Gastroesophageal sphincter (tissue), 4 donors: ENCODE measurements around the gene VCP. TPM values are rescaled to one million over a fixed set of nuclear protein-coding genes. Genes with fewer than 3 reads are reported as not detected.

Source experiments
- ATAC-seq: fragments of 150-250 bp; one replicate; pipeline ENCODE4 v1.9.1; 2016; ENCODE audit warnings: mild to moderate bottlenecking, moderate library complexity
- H3K27ac ChIP-seq, 4 donors: fragments of 200-600 bp; sonication (generic) in 3 of 4; 1 replicate in 3 of 4; 2 replicates in 1 of 4; pipeline ENCODE4 v1.5.1; 2016 to 2019
- H3K27me3 ChIP-seq: fragments of 200-600 bp; sonication (generic); one replicate; pipeline ENCODE4 v1.5.1; 2019
- H3K36me3 ChIP-seq, 2 donors: fragments of 200-600 bp; sonication (generic); one replicate each; pipeline ENCODE4 v1.5.1; 2019; ENCODE audit warnings: control low read depth in 1 of 2
- H3K4me1 ChIP-seq, 3 donors: fragments of 200-600 bp; sonication (generic); 1 replicate in 2 of 3; 2 replicates in 1 of 3; pipeline ENCODE4 v1.5.1; 2016 to 2019; ENCODE audit warnings: control low read depth in 2 of 3
- H3K4me3 ChIP-seq, 2 donors: fragments of 200-600 bp; sonication (generic); one replicate each; pipeline ENCODE4 v1.5.1; 2019; ENCODE audit warnings: mild to moderate bottlenecking in 1 of 2, moderate library complexity in 1 of 2
- H3K9me3 ChIP-seq, 3 donors: fragments of 200-600 bp; sonication (generic); one replicate each; pipeline ENCODE4 v1.5.1; 2017 to 2019; ENCODE audit warnings: control low read depth in 2 of 3
- EP300 ChIP-seq: sonication (generic); formaldehyde crosslinking; IDR thresholded peaks from one replicate; pipeline ENCODE4 v1.6.1; 2017; ENCODE audit warnings: antibody characterized with exemption, mild to moderate bottlenecking
- POLR2A ChIP-seq, 2 donors: fragments of 450-650 bp; IDR thresholded peaks; one replicate each; pipeline ENCODE4 v1.6.1; 2017; ENCODE audit warnings: antibody characterized with exemption in 2 of 2, mild to moderate bottlenecking in 2 of 2, moderate library complexity in 1 of 2
- POLR2AphosphoS5 ChIP-seq: sonication (generic); formaldehyde crosslinking; IDR thresholded peaks from one replicate; pipeline ENCODE4 v1.6.1; 2017; ENCODE audit warnings: antibody characterized with exemption
- WGBS, 2 donors: methylation state at CpG; one replicate each; pipeline ENCODE4 v1.1.5; 2018; ENCODE audit warnings: low coverage in 1 of 2; 5-methylcytosine and 5-hydroxymethylcytosine counted together
- total RNA-seq, 4 donors: library from RNA; depleted of rRNA; stranded (reverse); fragments of >200 nt; gene quantifications; one replicate each; pipeline ENCODE4 v1.1.0, GENCODE V29; 2016
- TF ChIP-seq, protein P1 (sequence below), 4 experiments: fragments of 200-600 bp in 2 of 4; fragments of 450-650 bp in 2 of 4; sonication (generic) in 1 of 4; IDR thresholded peaks; one replicate each; pipeline ENCODE4 v1.5.1; 2017 to 2019; ENCODE audit warnings: antibody characterized with exemption in 4 of 4, mild to moderate bottlenecking in 2 of 4, moderate library complexity in 2 of 4

The VCP gene
- 100 to 1,000 TPM; 136 to 200 (median 175) TPM for total RNA-seq

- Histone ChIP-seq H3K4me3 (peak within 1 kb of the TSS; percentile 76 to 94), H3K4me1 (peaks cover 4 to 41% (median 27%) of the 10 kb centered on the region in 3 donors), H3K9me3 (no peaks in the 10 kb centered on the region), H3K36me3 (peaks cover 0 to 27% of the 10 kb centered on the region in 2 donors), H3K27me3 (no peaks in the 10 kb centered on the region), H3K27ac (peak within 1 kb of the TSS; percentile 96 to 100 (median 100))
- TF ChIP-seq, protein P1, sequence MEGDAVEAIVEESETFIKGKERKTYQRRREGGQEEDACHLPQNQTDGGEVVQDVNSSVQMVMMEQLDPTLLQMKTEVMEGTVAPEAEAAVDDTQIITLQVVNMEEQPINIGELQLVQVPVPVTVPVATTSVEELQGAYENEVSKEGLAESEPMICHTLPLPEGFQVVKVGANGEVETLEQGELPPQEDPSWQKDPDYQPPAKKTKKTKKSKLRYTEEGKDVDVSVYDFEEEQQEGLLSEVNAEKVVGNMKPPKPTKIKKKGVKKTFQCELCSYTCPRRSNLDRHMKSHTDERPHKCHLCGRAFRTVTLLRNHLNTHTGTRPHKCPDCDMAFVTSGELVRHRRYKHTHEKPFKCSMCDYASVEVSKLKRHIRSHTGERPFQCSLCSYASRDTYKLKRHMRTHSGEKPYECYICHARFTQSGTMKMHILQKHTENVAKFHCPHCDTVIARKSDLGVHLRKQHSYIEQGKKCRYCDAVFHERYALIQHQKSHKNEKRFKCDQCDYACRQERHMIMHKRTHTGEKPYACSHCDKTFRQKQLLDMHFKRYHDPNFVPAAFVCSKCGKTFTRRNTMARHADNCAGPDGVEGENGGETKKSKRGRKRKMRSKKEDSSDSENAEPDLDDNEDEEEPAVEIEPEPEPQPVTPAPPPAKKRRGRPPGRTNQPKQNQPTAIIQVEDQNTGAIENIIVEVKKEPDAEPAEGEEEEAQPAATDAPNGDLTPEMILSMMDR (IDR thresholded peaks at IDR 0.05) = no peak
- no peak for TF ChIP-seq EP300
- peak; percentile 90 to 94 for TF ChIP-seq POLR2A (IDR thresholded peaks at IDR 0.05)
- peak; percentile 97 for TF ChIP-seq POLR2AphosphoS5
- WGBS, 2 donors = 12 to 23% methylated on average over 5 to 9 of the region's 54 CpGs
- ATAC-seq = peak; percentile 97
These were observed at the start of gene VCP for GRCh38 chr9:35072461-35073278. Gene VCP, minus strand, starts transcription at chr9:35072625. Its CDS starts 272 bp downstream, at chr9:35072353.

DNA sequence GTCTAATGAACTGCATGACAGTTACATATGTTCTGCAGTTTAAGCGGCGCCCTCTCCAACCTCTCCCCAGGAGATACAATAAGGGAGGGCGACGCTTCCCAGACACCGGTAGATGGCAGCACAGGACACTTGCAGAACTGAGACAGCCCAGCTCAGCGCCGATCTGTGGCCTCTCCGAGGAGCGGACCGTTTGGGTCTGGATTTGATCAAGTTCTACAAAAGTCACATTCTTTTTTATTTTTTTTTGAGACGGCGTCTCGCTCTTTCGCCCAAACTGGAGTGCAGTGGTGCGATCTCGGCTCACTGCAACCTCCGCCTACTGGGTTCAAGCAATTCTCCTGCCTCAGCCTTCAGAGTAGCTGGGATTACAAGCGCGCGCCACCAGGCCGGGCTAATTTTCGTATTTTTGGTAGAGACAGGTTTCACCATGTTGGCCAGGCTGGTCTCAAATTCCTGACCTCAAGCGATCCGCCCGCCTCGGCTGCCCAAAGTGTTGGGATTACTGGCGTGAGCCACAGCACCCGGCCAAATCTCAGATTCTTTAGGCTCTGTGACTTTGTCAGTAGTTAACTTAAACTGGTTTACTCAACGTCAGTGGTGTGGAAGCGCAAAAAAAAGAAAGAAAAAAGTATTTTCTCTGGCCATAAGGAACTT lies 44.6 kb upstream of the VCP start:
- 12 to 18% methylated on average over 9 to 30 of the region's 30 CpGs for WGBS, 2 donors
- TF ChIP-seq EP300 (no peak), POLR2A (IDR thresholded peaks at IDR 0.05) (no peak), POLR2AphosphoS5 (peak; percentile 49)
- TF ChIP-seq, protein P1 (IDR thresholded peaks at IDR 0.05) = peak in 3 of 4 experiments; percentile 88 to 95 (median 90)

GRCh38 chr9:35116539-35116897 lies 44.1 kb upstream of the VCP start:
- WGBS, 2 donors = 0% methylated on average over 6 to 7 of the region's 12 CpGs
- H3K4me3 ChIP-seq = peak overlapping the region; percentile 43 to 64
- H3K27me3 ChIP-seq = no peaks in the 10 kb centered on the region
- H3K27ac ChIP-seq = peak overlapping the region; percentile 55 to 96 (median 91)
- H3K9me3 ChIP-seq = no peaks in the 10 kb centered on the region
- H3K4me1 ChIP-seq = peaks cover 10 to 56% (median 30%) of the 10 kb centered on the region in 3 donors
- H3K36me3 ChIP-seq = no peaks in the 10 kb centered on the region
- no peak for ATAC-seq
- TF ChIP-seq POLR2AphosphoS5 = no peak
- no peak for TF ChIP-seq EP300
- no peak for TF ChIP-seq POLR2A (IDR thresholded peaks at IDR 0.05)
- TF ChIP-seq, protein P1 (IDR thresholded peaks at IDR 0.05) = no peak

More for the DNA sequence above, 44.6 kb upstream of the VCP start:
- H3K36me3 ChIP-seq = no peaks in the 10 kb centered on the region
- ATAC-seq = peak; percentile 74
- no peaks in the 10 kb centered on the region for H3K9me3 ChIP-seq
- H3K27me3 ChIP-seq = no peaks in the 10 kb centered on the region
- peaks cover 10 to 51% (median 27%) of the 10 kb centered on the region in 3 donors for H3K4me1 ChIP-seq
- H3K27ac ChIP-seq = peak overlapping the region; percentile 41 to 96 (median 91)
- H3K4me3 ChIP-seq = peak overlapping the region in 1 of 2 donors; percentile 64

DNA sequence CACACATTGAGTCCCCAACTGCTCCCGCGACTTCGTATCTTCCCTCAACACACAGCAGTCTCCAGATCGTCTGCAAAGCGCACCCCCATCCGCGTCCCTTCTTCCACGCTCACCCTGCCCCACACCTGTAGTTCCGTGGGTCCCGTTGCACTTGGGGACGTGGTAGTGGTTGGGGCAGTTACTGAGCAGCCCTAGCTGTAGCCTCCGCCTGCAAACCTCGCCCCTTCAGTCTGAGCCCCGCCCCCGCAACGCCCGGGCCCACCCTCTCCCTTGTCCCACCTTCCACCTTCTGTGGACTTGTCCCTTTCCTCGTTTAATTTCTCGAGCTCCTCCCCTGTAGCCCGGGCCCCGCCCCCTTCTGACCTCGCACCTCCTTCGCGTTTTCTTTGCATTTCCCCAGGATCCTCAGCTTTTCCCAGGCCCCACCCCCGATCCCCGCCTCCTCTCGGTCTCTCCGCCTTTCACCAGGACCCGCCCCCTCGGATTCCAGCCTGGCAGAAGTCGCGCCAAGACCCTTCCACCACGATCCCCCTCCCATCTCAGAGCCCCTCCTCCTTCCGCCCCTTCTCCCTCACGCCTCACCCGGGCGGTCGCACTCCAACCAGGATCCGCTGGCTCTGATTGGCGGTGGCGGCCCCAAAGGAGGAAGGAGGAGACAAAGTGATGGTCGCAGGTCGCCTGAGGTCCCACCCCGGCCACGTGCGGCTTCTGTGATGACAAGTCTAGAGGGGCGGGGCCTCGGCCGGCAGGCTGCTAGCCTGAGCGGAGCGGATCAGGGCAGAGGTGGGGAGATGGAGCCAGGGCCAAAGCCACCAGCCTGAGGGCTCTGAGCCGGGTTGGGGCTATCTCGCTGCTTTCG lies 43.5 kb upstream of the VCP start, which contains the start of gene ATOSB:
TSS of gene ATOSB (minus strand) at position 183 of the 859 bp plus-strand sequence. CDS start 7,588 bp downstream, outside the sequence.
- TF ChIP-seq POLR2AphosphoS5 (peak; percentile 44), POLR2A (IDR thresholded peaks at IDR 0.05) (peak in 1 of 2 donors; percentile 23), EP300 (no peak)
- TF ChIP-seq, protein P1 (IDR thresholded peaks at IDR 0.05) = no peak
- Histone ChIP-seq H3K9me3 (no peaks in the 10 kb centered on the region), H3K27me3 (no peaks in the 10 kb centered on the region), H3K4me3 (peak within 1 kb of the TSS; percentile 43 to 64), H3K4me1 (peaks cover 10 to 58% (median 30%) of the 10 kb centered on the region in 3 donors), H3K36me3 (no peaks in the 10 kb centered on the region), H3K27ac (peak within 1 kb of the TSS; percentile 55 to 96 (median 91))
- peak; percentile 73 for ATAC-seq
- 0% methylated on average over 25 to 27 of the region's 54 CpGs for WGBS, 2 donors
